ENCODE data around the gene KCTD8.
"Not testable (repeated sequence)": the region's sequence is repeated elsewhere in the genome, so short reads cannot be mapped to it uniquely, and the experiment has no call there.

KCTD8 gene

DNA sequence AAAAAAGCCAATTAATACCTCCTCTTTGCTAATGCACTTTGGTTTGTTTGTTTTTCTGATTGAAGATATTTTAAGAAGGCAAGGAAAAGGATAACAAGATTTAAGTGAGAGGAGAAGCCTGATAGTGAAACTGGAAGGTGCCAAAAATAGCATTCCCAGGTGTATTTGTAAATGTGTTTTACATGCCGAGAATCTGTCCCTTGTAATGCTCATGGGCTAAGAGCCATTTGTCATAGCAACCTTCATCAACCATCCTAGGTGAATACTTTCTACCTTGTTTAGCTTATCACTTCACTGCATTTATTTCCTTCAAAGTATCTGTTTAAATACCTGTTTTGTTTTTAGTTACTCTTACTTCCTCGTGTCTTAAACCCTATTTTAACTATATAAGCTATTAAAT is 127.8 kb downstream of the KCTD8 start:
- no peak for DNase-seq

DNA sequence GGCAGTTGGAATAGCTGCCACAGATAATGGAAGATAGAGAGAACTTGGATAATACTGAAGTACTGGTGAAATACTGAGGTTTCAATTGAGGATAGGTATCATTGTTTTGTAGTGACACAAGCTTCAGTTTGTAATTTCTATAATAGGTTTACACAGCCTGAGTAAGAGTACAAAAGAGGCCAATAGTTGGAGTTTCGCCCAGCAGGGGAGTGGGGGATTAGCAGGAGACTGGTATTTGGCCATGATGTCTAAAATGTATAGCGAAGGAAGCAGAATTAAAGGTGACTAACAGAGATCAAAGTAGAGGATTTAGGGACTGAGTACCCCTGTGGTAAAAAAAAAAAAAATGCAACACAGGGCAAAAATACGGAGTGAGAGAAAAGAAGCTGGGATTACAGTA is 129.5 kb downstream of the KCTD8 start:
- no peak for DNase-seq

DNA sequence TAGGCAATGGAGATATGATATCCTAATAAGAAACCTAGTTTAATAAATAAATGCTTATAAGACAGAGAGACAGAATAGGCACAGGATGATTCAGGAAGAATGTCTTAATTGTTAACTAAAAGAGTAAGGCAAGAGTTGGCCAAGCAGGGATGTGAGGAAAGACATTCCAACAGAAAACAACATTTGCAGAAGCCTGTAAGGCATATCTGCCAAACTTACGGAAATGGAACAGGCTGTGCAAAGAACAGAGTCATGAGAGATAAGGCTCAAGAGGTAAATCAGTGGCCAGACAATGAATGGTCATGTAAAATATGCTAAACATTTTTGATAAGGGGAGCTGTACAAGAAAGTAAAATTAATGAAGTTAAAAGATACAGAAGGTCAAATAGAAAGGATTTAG is 134.9 kb downstream of the KCTD8 start:
- no peak for DNase-seq

DNA sequence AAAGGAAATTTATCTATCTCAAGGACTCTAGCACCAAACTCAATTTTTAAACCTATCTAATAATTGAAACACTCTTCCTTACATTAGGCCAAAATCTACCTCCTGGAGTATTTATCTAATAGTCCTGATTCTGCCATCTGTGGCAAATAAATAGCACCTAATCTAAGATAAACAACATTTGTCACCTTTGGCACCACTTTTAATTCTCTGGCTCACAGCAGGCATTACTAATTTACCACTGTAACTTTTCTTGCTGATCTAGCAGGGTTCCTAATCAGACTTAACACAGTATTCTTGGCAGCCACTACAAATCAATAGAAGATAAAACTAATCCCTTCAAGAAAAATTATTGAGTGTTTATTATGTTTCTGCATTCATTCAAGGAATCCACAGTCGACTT is 161.1 kb downstream of the KCTD8 start:
- DNase-seq, result no peak

DNA sequence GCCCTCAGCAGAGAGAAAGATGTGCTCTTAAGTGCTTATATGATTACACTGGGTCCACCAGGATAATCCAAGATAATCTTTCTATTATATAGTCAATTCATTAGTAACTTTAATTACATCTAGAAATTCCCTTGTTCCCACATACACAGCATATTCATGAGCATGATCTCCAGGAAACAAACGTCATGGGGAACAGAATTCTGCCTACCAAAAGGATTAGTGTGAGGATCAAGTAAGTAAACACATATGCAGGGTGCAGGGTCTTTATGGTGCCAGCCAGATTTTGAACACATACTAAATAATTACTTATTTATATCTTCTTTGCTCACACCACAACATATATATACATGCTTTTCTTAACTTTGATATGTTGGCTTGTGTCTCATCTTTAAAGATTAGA is 169.1 kb downstream of the KCTD8 start:
- DNase-seq, result no peak

- no peak for DNase-seq
Observed at GRCh38 chr4:44279066-44279465, 169.5 kb downstream of the KCTD8 start.

GRCh38 chr4:44257461-44257860 is 191.1 kb downstream of the KCTD8 start:
- peak; percentile 6 for DNase-seq

DNA sequence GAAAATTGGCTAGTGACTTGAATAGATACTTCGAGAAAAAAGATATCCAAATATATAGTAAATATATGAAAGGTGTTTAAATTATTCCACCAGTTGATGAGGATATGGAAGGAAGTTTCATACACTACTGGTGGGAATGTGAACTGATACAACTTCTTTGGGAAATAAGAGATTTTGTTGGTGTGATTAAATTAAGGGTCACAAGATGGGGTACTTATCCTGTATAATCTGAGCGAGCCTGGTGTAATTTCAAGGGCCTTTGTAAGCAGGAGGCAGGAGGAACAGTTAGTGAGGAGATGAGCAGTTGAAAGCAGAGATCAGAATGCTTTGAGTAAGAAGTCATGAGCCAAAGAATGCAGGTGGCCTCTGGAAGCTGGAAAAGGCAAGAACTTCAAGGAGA is 192.2 kb downstream of the KCTD8 start:
- no peak for DNase-seq

- no peak for DNase-seq
Observed at GRCh38 chr4:44237643-44238042, 211.0 kb downstream of the KCTD8 start.

DNA sequence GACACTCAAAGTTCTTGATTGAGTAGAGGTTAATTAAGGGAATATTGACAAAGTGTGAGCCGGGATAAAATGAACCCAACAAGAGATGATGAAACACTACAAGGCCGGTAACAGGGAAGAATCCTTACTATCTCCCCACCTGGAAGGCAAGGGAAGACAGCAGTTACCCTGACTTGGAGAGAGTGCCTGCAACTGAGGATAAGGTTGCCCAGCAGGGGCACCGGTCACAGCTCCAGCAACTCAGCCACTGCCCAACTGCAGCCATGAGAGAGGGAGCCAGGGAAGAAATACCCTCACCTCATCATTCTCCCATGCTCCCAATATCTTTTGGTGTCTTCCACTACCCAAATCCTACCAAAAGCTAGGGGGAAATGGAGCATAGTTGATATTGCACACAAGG is 212.7 kb downstream of the KCTD8 start:
- DNase-seq, result no peak

GRCh38 chr4:44232262-44232661 is 216.3 kb downstream of the KCTD8 start:
- no peak for DNase-seq

DNA sequence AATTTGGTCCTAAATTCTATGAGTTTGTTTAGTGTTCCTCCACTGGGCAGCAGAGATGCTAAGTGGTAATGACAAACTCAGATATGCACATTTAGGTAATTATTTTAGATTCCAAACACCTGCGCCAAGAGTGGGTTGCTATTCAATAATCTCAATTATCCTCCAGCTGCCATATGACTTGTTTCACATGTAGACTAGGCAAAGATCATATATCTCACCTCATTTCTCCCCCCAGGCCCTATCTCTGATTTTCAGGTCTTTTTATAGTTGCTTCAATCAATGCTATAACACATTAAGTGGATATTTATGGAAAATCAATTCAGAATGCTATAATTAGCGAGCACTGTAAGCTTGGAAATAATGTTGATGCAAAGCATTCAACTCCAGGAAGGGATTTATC is 217.6 kb downstream of the KCTD8 start:
- DNase-seq, result no peak

DNA sequence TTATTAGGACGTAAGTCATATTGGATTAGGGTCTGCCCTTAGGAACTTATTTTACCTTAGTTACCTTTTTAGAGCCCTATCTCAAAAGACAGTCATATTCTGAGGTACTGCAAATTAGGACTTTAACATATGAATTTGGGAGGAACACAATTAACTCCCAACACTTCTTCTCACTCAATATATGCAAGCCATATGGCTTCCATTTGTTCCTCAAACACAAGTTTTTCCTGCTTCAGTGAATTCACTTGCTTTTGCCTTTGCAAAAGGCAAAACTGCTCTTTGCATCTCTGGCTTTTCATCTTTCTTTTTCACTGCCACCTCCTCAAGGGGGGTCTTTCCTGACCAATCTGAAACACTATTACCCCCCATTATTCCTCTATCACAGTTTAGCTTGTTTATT is 220.3 kb downstream of the KCTD8 start:
- DNase-seq, result no peak

GRCh38 chr4:44221407-44221806 is 227.2 kb downstream of the KCTD8 start:
- no peak for DNase-seq

- no peak for DNase-seq
Observed at GRCh38 chr4:44210750-44211149, 237.9 kb downstream of the KCTD8 start.

GRCh38 chr4:44196796-44197195 is 251.8 kb downstream of the KCTD8 start:
- no peak for DNase-seq

DNA sequence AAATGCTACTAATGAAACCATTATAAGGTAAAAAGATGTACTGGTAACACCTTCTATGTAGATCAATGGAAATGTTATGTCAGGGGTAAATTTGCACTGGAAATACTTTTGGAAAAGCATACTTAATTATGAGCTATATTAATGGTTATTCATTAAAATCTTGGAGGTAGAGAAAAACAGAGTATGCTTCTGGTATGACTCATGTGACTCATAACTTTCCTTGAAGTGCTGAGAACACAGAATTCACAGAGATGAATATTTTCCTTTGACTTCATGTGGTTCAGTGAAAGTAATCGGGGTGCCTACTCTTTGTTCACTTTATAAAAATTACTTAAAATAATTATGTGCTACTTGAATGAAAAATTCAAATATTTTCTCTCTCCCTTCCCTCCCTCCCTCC is 254.2 kb downstream of the KCTD8 start:
- no peak for DNase-seq

DNA sequence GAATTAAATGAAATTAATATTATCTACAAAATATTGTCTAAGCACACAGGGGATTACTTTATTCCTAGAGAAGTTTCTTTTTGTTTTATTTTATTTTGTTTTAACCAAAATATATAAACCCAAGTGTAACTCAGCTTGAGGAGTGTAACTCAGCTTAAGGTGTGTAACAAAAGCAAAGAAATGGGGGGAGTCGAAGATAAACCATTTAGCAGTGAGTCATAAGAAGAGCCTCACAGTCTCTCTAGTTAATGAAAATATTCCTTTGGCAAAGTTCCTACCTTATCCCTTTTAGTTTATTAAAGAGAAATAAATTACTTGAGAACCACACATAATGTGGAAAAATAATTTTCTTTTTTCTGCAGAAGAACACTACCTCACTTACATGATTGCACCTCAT is 261.8 kb downstream of the KCTD8 start:
- DNase-seq, result no peak

DNA sequence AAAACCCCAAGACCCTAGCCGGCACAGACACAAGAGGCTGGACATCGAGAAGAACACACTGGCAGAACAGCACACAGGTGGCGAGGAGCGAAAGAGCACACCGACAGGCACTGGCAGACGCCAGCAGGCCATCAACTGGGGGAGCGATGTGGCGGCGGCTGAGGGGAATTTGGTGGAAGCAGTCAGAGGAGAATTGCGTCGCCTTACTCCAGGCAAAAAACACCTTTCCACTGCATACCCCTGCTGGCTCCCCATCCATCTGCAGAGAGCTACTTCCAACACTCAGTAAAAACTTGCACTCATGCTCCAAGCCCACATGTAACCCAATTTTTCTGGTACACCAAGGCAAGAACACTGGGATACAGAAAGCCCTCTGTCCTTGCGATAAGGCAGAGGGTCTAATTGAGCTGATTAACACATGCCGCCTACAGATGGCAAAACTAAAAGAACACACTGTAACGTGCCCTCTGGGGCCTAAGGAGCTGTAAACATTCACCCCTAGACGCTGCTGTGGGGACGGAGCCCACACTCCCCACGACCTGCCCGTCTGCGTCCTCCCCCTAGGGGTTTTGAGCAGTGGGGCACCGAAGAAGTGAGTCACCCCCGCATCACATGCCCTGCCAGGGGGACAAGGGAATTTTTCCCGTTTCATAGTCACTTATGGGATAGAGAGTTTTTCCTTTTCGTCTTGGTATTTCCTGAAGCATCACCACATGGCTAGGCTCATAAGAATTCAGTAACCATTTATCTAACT is 262.3 kb downstream of the KCTD8 start:
- DNase-seq, result no peak

DNA sequence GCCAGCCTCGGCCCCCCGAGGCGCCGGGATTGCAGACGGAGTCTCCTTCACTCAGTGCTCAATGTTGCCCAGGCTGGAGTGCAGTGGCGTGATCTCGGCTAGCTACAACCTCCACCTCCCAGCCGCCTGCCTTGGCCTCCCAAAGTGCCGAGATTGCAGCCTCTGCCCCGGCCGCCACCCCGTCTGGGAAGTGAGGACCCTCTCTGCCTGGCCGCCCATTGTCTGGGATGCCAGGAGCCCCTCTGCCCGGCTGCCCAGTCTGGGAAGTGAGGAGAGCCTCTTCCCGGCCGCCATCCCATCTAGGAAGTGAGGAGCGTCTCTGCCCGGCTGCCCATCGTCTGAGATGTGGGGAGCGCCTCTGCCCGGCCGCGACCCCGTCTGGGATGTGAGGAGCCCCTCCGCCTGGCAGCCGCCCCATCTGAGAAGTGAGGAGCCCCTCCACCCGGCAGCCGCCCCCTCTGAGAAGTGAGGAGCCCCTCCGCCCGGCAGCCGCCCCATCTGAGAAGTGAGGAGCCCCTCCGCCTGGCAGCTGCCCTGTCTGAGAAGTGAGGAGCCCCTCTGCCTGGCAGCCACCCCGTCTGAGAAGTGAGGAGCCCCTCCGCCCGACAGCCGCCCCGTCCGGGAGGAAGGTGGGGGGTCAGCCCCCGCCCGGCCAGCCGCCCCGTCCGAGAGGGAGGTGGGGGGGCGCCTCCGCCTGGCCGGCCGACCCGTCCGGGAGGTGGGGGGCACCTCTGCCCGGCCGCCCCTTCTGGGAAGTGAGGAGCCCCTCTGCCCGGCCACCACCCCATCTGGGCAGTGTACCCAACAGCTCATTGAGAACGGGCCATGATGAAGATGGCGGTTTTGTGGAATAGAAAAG is 266.9 kb downstream of the KCTD8 start:
- DNase-seq, result not testable (repeated sequence)

DNA sequence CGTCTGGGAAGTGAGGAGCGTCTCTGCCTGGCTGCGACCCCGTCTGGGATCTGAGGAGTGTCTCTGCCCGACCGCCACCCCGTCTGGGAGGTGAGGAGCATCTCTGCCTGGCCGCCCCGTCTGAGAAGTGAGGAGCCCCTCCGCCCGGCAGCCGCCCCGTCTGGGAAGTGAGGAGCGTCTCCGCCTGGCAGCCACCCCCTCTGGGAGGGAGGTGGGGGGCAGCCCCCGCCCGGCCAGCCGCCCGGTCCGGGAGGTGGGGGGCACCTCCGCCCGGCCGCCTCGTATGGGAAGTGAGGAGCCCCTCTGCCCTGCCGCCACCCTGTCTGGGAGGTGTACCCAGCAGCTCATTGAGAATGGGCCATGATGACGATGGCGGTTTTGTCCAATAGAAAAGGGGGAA is 280.8 kb downstream of the KCTD8 start:
- not testable (repeated sequence) for DNase-seq

GRCh38 chr4:44165938-44166337 is 282.7 kb downstream of the KCTD8 start:
- no peak for DNase-seq

DNA sequence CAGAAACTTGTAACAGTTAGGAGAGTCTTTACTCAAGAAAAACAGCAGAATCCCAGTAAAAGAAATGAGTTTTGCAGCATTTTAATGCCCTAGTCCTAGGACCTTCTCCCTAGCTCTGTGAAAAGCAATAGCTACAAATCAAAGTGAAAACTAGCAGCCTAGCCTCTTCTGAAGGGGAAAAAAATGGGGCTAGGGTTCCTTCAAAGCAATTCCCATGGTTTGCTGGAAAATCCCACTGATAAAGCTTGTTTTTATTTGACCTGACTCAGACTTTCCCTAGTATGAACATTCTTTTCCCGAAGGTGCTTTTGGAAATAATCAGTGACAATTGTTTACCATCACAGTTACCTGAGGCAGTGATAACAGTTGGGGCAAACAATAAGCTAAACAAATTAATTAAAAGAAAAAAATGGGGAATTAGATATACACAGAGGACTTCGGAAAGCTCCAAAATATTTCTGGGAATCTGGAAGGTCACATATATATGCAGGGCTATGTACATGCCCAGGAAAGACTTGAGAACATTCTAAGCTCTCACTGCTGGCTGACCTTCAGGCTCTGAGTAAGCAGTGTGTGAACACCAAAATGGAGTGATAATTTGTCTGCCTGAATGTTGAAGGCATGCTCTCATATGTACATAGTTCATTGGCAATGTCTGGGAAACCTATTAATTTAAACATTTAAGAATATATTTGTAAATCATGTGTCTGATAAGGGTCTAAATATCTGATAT is 285.9 kb downstream of the KCTD8 start:
- DNase-seq, result no peak

GRCh38 chr4:44161756-44162155 is 286.9 kb downstream of the KCTD8 start:
- DNase-seq, result no peak
